COR-L47 (cell line): Measurements from ENCODE around the gene SPINK6.

Experiments
- DNase-seq: peaks from one replicate; lab custom pipeline; 2025; lab: John Stamatoyannopoulos, UW

SPINK6 gene

DNA sequence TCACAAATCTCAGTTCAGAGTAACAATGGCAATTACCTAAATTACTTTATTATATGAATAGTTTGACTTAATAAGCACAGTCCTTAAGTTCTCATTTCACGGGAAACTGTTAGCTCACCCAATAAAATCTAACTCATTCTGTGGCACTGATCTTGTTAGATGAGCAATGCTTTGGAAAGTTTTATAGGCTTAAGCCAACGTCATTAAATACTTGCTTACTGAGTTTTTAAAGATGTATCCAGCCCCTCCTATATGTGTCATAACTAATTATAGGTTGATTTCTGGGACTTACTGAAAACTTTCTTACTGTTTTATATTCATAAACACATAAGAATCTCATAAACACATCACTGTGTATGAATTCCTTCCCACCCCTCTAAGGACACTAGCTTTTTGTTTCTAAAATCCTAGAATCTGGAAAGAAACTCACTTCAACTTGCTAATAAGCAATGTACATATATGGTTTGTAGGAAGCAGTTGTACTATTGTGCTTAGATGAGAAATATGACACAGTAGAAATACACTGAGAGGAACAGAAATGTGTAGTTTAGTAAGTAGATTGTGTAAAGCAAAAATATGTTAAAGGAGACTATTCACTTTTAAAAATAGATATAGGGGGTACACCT is 21.4 kb downstream of the SPINK6 start:
- no peak for DNase-seq

DNA sequence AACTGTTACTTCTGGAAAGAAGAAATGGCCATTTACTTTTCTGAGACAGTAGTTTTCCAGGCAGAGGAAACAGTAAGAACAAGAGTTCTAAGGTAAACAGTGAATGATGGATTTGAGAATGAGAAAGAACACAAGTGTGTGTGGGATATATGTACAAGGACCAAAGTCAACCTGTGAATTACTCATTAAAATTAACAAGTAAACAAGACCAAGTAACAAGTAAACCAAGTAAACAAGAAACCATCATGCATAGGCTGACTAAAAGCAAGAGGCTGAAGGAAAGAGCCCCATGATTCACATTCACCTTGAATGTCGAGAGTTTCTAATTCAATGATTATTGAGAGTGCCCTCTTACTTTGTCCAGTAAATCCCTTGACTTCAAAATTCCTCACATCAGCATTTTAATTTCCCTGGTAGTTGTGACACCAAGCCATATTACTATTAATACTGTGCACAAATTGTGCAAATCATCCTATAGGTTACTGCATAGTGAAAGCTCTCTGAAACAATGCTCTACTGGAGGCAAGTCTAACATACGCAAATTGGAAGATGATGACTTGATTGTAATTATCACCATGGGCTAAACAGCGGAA is 25.6 kb downstream of the SPINK6 start:
- DNase-seq, result no peak

DNA sequence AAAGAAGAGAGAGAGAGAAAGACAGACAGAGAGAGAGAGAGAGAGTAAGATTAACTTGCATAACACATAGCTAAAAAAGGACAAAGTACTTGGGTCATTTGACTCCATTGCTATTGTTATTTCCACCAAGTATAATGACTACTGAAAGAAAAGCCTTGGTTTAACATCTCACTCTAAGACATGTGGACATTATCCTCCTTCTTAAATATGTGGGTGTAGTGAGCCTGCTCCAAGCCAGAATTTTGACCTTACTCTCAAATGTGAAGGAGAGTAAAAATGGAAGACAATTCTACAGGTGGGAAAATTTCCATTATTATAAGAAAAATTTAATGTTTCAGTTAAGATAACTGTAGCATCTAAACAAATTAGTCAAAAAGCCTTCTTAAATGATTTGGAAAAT is 27.0 kb downstream of the SPINK6 start:
- no peak for DNase-seq

DNA sequence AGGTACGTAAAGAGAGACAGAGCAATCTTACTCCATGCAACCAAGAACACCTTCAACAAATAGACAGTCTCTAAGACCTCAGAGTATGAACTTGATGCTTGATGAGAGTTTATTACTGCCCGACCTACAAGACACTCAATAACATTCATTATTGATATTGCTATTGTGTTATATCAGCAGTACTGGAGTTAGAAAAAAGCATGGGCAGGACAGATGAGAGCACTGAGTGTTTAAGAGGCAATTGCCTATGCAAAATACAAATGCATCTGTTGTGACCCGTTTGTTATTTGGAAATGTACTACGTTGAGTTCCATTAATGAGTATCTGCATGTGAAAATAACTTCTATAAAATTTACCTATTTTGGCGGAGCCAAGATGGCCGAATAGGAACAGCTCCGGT is 27.4 kb downstream of the SPINK6 start:
- DNase-seq, result no peak

DNA sequence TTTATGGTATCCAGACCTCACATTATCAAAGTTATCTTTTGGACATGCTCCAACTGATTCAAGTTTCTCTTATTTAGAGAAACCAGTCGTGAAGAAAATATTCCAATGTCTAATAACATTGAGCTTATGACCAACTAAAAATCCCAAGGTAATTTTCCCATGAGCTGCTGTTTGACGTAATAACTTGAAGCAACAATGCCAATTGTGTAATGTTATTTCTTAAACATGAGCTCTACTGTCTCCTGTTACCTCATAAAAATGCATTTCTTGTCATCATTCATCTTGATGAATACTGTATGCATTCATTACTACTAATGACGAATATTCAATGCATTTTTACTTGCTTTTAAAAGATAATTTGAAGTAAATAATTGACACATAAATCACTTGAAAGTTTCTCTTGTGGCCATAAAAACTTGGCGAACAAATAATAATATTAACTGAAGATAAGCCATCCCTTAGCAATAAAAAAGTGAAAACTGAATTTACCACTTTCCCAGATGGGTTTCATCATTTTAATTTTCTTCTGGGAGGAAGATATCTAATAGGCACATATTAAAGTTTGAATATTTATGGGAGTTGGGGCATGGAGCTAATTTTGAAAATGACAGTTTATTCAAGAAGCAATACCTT is 35.1 kb downstream of the SPINK6 start:
- DNase-seq, result no peak

DNA sequence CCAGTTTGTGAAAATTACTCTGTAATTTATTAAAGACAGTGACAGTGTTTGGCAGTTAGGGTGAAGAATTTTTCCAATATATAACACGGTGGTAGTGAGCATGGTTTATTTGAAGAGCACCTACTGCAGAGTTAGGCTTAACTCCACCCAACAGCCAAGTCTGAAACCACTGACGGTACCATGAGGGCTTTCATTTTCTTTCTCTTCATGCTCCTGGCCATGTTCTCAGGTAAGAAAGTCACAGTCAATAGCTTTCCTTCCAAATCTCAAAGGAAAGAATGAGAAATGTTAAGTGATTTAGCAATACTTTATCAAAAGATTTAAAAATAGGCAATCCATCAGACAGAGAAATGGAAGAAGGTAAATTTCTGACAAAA is 35.6 kb downstream of the SPINK6 start, which contains the start of gene MARCOL:
Gene MARCOL (plus strand): TSS at position 108 of the 377 bp plus-strand sequence. CDS start 73 bp downstream, at position 181.
- no peak for DNase-seq

DNA sequence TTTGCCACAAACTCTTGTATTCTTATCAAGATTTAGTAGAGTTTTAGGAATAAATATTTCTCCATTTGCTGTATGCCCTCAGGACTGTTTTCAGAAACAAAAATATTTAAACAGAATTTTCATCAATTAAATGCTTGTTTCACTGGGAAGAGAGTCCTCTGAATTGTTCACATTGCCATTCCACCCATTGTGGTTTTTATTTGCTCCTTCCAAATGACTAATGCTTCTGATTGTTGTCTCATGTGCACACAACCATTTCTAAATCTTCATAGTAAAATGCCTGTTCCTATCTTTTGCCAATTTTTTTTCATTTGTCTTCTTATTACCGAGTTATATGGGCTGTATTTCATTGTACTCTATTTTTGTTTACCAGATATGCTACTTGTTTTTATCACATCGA is 46.1 kb downstream of the SPINK6 start:
- no peak for DNase-seq

DNA sequence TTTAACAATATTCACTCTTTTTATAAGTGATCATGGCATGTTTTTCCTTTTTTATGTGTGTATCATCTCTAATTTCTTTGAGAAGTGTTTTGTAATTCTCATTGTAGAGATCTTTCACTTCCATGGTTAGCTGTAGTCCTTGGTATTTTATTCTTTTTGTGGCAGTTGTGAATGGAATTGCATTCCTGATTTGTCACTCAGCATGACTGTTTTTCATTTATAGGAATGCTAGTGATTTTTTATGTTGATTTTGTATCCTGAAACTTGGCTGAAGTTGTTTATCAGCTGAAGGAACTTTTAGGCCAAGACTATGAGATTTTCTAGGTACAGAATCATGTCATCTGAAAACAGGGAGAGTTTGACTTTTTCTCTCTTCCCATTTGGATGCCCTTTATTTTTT is 52.6 kb downstream of the SPINK6 start:
- DNase-seq, result no peak

DNA sequence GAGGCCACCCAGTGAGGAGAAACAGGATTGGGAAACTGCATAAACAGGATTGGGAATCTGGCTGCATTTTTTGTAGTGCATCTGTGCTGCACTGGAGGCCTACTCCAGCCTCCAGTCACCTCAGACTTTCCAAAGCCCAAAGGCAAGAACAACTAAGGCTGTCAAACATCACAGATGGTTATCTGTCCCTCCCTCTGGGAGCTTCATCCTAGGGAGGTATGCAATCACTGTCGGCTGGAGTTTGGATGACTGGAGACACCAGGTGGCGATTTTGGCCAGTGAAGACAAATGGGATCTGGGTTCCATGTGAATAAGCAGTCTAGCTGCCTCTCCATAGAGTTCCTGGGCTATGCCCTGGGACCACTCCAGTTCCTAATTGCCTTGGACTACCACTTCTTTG is 56.4 kb downstream of the SPINK6 start:
- no peak for DNase-seq

DNA sequence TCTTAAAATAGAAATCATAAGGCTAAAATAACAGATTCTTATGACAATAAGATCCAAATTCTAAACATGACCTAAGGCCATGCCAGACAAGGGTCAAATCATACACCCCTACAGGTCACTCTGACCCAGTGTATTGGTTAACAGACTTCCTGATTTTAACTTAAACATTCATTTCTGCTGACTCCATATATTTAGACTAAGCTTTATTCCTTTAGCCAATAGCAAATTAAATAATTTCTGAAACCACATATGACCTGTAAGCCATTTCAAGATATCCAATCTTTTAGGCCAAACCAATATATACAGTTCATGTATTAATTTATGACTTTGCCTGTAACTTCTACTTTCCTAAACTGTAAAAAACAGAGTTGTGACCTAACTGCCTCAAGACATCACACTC is 58.4 kb downstream of the SPINK6 start:
- no peak for DNase-seq
